Keratinocyte (primary cell): ENCODE results near the gene COA8. TPM values are rescaled to one million over a fixed set of nuclear protein-coding genes. Genes with fewer than 3 reads are reported as not detected.

Source experiments
- DNase-seq: peaks from one replicate; pipeline ENCODE4 v3.0.0-alpha.2; 2011; ENCODE audit warnings: low read depth, missing footprints, low spot score
- FAIRE-seq: peaks from 2 replicates; lab custom pipeline; 2011; peaks lifted over from hg19 to GRCh38; lab: Jason Lieb, UNC
- H2AFZ ChIP-seq: 2 replicates; pipeline ENCODE4 v1.6.0; 2012; ENCODE audit warnings: low read length, control low read depth, inconsistent platforms; ENCODE audit not compliant: control insufficient read depth
- H3K27ac ChIP-seq: 2 replicates; pipeline ENCODE4 v1.5.1; 2011; ENCODE audit warnings: low read length; ENCODE audit not compliant: control insufficient read depth, insufficient read depth
- H3K27me3 ChIP-seq: 3 replicates; pipeline ENCODE4 v1.6.0; 2011; ENCODE audit warnings: low read length; ENCODE audit not compliant: control insufficient read depth, insufficient read depth; ENCODE audit errors: extremely low read depth
- H3K36me3 ChIP-seq, 2 experiments: 2 replicates in 1 of 2; 3 replicates in 1 of 2; pipeline ENCODE4 v1.5.1; 2011; ENCODE audit warnings: low read length in 2 of 2, mild to moderate bottlenecking in 1 of 2; ENCODE audit not compliant: control insufficient read depth in 2 of 2, insufficient read depth in 2 of 2; ENCODE audit errors: extremely low read depth in 1 of 2
- H3K4me1 ChIP-seq: 3 replicates; pipeline ENCODE4 v1.5.1; 2011; ENCODE audit warnings: low read length; ENCODE audit not compliant: control insufficient read depth, insufficient read depth; ENCODE audit errors: extremely low read depth
- H3K4me2 ChIP-seq: 3 replicates; pipeline ENCODE4 v1.6.0; 2011; ENCODE audit warnings: low read depth, low read length; ENCODE audit not compliant: control insufficient read depth, insufficient read depth; ENCODE audit errors: extremely low read depth
- H3K4me3 ChIP-seq, 3 experiments: fragments of 200-600 bp in 1 of 3; sonication (generic) in 1 of 3; 2 replicates in 2 of 3; 3 replicates in 1 of 3; pipeline ENCODE4 v1.5.1; 2011 to 2016; ENCODE audit warnings: low read length in 3 of 3, mild to moderate bottlenecking in 3 of 3, control low read depth in 2 of 3, inconsistent platforms in 1 of 3, low read depth in 1 of 3, mixed read lengths in 1 of 3, mixed run types in 1 of 3, moderate library complexity in 1 of 3; ENCODE audit not compliant: control insufficient read depth in 2 of 3, insufficient read depth in 2 of 3; ENCODE audit errors: extremely low read depth in 1 of 3
- H3K79me2 ChIP-seq: 2 replicates; pipeline ENCODE4 v1.6.0; 2012; ENCODE audit warnings: low read length; ENCODE audit not compliant: control insufficient read depth, insufficient read depth
- H3K9ac ChIP-seq: 3 replicates; pipeline ENCODE4 v1.6.0; 2011; ENCODE audit warnings: low read length; ENCODE audit not compliant: control insufficient read depth, insufficient read depth; ENCODE audit errors: extremely low read depth
- H3K9me1 ChIP-seq: 3 replicates; pipeline ENCODE4 v1.6.0; 2011; ENCODE audit warnings: low read length; ENCODE audit not compliant: control insufficient read depth, insufficient read depth; ENCODE audit errors: extremely low read depth
- H3K9me3 ChIP-seq: 2 replicates; pipeline ENCODE4 v1.5.1; 2012; ENCODE audit warnings: low read depth, low read length; ENCODE audit not compliant: control insufficient read depth
- H4K20me1 ChIP-seq: 3 replicates; pipeline ENCODE4 v1.6.0; 2011; ENCODE audit warnings: low read length; ENCODE audit not compliant: control insufficient read depth, insufficient read depth; ENCODE audit errors: extremely low read depth
- EZH2 ChIP-seq: IDR thresholded peaks from one replicate; pipeline ENCODE4 v1.6.1; 2012; ENCODE audit warnings: inconsistent platforms, mild to moderate bottlenecking, low read length, moderate library complexity
- dilution Hi-C: fragments of 300-500 bp; cut with MboI; formaldehyde crosslinking; loops from one replicate; pipeline ENCODE4 v1.7.0; 2020; ENCODE audit warnings: low sequenced_read_pairs; ENCODE audit not compliant: extremely low pct_ligation_motif_present
- polyA plus RNA-seq, 5 experiments: library from polyadenylated mRNA; depleted of rRNA in 3 of 5; stranded (reverse) in 3 of 5; stranded (forward) in 1 of 5; unstranded in 1 of 5; fragments of >200 nt; gene quantifications; 1 replicate in 1 of 5; 2 replicates in 3 of 5; 3 replicates in 1 of 5; pipeline versions ENCODE4 v1.2.1 to v1.2.3, GENCODE V29; 2011 to 2012; ENCODE audit warnings: missing spikeins in 2 of 5, low read depth in 1 of 5, low replicate concordance in 1 of 5
- TF ChIP-seq, protein P1 (sequence below), 3 experiments: IDR thresholded peaks in 1 of 3; conservative IDR thresholded peaks in 1 of 3; optimal IDR thresholded peaks in 1 of 3; 2 replicates in 2 of 3; 3 replicates in 1 of 3; pipeline versions ENCODE3 to v1.5.1; 2011; ENCODE audit warnings: low read length in 3 of 3, mild to moderate bottlenecking in 3 of 3, moderate library complexity in 2 of 3, control low read depth in 1 of 3, inconsistent platforms in 1 of 3; ENCODE audit not compliant: insufficient read depth in 2 of 3; ENCODE audit errors: extremely low read depth in 1 of 3

Gene COA8
- polyA plus RNA-seq, 1 donor (not counting 4 experiments of a cell fraction or from before 2014, with no cell fraction given): 24.8 TPM

GRCh38 chr14:103550451-103551337, 12.1 kb upstream of the COA8 start:
- FAIRE-seq (no peak), DNase-seq (no peak)
- no peak overlapping the region for H3K4me2 ChIP-seq
- H3K27ac ChIP-seq: no peak overlapping the region
- peaks cover 4% of the 10 kb centered on the region for H3K79me2 ChIP-seq
- peaks cover 10% of the 10 kb centered on the region for H4K20me1 ChIP-seq
- H3K27me3 ChIP-seq: no peaks in the 10 kb centered on the region
- dilution Hi-C loops: no loop called here
- no peak overlapping the region for H2AFZ ChIP-seq
- peaks cover 11% of the 10 kb centered on the region for H3K9me1 ChIP-seq
- H3K9me3 ChIP-seq: no peaks in the 10 kb centered on the region
- TF ChIP-seq, protein P1, sequence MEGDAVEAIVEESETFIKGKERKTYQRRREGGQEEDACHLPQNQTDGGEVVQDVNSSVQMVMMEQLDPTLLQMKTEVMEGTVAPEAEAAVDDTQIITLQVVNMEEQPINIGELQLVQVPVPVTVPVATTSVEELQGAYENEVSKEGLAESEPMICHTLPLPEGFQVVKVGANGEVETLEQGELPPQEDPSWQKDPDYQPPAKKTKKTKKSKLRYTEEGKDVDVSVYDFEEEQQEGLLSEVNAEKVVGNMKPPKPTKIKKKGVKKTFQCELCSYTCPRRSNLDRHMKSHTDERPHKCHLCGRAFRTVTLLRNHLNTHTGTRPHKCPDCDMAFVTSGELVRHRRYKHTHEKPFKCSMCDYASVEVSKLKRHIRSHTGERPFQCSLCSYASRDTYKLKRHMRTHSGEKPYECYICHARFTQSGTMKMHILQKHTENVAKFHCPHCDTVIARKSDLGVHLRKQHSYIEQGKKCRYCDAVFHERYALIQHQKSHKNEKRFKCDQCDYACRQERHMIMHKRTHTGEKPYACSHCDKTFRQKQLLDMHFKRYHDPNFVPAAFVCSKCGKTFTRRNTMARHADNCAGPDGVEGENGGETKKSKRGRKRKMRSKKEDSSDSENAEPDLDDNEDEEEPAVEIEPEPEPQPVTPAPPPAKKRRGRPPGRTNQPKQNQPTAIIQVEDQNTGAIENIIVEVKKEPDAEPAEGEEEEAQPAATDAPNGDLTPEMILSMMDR (optimal IDR thresholded peaks at IDR 0.05 in 1 of 3, IDR thresholded peaks at IDR 0.05 in 1 of 3, conservative IDR thresholded peaks at IDR 0.05 in 1 of 3; ENCODE audit: extremely low read depth in 1 of 3, insufficient read depth in 2 of 3, low read length in 3 of 3): no peak
- TF ChIP-seq EZH2: no peak
- H3K36me3 ChIP-seq: no peaks in the 10 kb centered on the region
- no peak overlapping the region for H3K4me3 ChIP-seq
- no peak overlapping the region for H3K9ac ChIP-seq
- H3K4me1 ChIP-seq: peaks cover 18% of the 10 kb centered on the region

GRCh38 chr14:103551338-103551762, 11.4 kb upstream of the COA8 start:
- Histone ChIP-seq H3K36me3 (no peaks in the 10 kb centered on the region), H3K4me1 (peaks cover 18% of the 10 kb centered on the region), H4K20me1 (peaks cover 9% of the 10 kb centered on the region), H3K4me2 (peak overlapping the region; percentile 71), H3K9ac (no peak overlapping the region), H3K9me3 (no peaks in the 10 kb centered on the region), H3K4me3 (peak overlapping the region in 1 of 3 experiments; percentile 13), H3K9me1 (peaks cover 11% of the 10 kb centered on the region), H3K27ac (no peak overlapping the region), H3K79me2 (peaks cover 8% of the 10 kb centered on the region), H3K27me3 (no peaks in the 10 kb centered on the region), H2AFZ (peak overlapping the region; percentile 36)
- TF ChIP-seq, protein P1 (optimal IDR thresholded peaks at IDR 0.05 in 1 of 3, IDR thresholded peaks at IDR 0.05 in 1 of 3, conservative IDR thresholded peaks at IDR 0.05 in 1 of 3; ENCODE audit: extremely low read depth in 1 of 3, insufficient read depth in 2 of 3, low read length in 3 of 3): no peak
- TF ChIP-seq EZH2: no peak
- dilution Hi-C loops: no loop called here
- FAIRE-seq (no peak), DNase-seq (no peak)
